Lower leg skin (tissue), 3 donors: ENCODE measurements around the gene ANKRD6.

Experiments used
- CTCF ChIP-seq, 3 donors: fragments of 450-650 bp; IDR thresholded peaks; one replicate each; pipeline ENCODE4 v1.5.1; 2016; ENCODE audit warnings: antibody characterized with exemption in 3 of 3, mild to moderate bottlenecking in 3 of 3, moderate library complexity in 2 of 3
- POLR2A ChIP-seq, 2 donors: fragments of 450-650 bp; IDR thresholded peaks; one replicate each; pipeline ENCODE4 v1.6.1; 2016 to 2017; ENCODE audit warnings: antibody characterized with exemption in 2 of 2, mild to moderate bottlenecking in 1 of 2, moderate library complexity in 1 of 2

DNA sequence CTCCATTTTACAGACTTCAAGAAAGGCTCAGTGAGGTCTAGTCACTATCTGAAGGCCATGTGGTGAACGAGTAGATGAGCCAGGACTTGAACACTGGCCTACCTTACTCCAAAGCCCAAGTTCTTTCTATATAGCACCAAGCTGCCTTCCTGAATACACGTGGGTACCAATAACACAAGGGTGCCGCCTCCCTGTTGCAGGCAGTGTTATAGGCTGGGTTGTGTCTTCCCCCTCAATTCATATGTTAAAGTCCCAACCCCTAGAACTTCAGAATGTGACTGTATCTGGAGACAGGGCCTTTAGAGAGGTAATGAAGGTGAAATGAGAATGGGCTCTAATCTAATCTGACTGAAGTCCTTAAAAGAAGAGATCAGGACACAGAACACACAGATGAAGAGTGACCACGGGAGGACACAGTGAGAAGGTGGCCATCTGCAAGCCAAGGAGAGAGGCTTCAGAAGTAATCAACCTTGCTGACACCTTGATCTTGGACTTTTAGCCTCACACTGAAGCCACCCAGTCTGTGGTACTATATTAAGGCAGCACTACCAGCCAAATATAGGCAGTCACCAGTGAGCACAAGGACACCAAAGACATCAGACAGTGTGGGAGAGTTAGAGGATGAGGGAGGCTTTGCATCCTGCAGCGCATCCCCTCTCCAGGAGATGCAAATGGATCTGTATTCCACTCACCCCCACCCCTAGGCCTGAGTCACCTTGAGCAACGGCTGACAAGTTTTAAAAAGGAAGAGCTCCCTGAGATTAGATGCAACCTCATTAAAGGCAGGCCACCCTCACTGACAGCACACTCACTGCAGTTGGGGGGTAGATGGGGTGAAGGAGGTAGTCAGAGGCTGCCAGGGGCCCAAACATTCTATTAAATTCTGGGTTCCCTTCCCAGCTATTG, 246.5 kb downstream of the ANKRD6 start:
- no peak for TF ChIP-seq CTCF (IDR thresholded peaks at IDR 0.05)
- TF ChIP-seq POLR2A (IDR thresholded peaks at IDR 0.05) = no peak
